Urinary bladder (tissue), 4 donors: ENCODE data around the gene AKAIN1. TPM values are rescaled to one million over a fixed set of nuclear protein-coding genes. Genes with fewer than 3 reads are reported as not detected.
A peak's percentile ranks its signal among the peaks of the same experiment; 100 is the strongest.

ENCODE experiments used
- DNase-seq: peaks from one replicate; pipeline ENCODE4 v3.0.0-alpha.2; 2015; ENCODE audit errors: extremely low spot score
- H3K27ac ChIP-seq: one replicate; pipeline ENCODE4 v1.5.1; 2013; ENCODE audit warnings: low read depth, mild to moderate bottlenecking, moderate library complexity
- H3K36me3 ChIP-seq: one replicate; pipeline ENCODE4 v1.6.1; 2013; ENCODE audit warnings: mild to moderate bottlenecking, moderate library complexity; ENCODE audit not compliant: insufficient read depth
- H3K4me1 ChIP-seq: one replicate; pipeline ENCODE4 v1.6.1; 2013; ENCODE audit warnings: mild to moderate bottlenecking, moderate library complexity; ENCODE audit not compliant: insufficient read depth
- H3K4me3 ChIP-seq: one replicate; pipeline ENCODE4 v1.5.1; 2013; ENCODE audit warnings: low read depth, low read length
- WGBS: extraction: QIAGEN DNeasy Blood & Tissue Kit; methylation state at CpG from one replicate; pipeline ENCODE4 v1.1.7; 2013; 5-methylcytosine and 5-hydroxymethylcytosine counted together
- polyA plus RNA-seq: library from polyadenylated mRNA; stranded (reverse); fragments of 200-250 nt; gene quantifications from one replicate; pipeline ENCODE4 v1.2.3, GENCODE V29; 2013
- total RNA-seq: library from RNA; depleted of rRNA; stranded (reverse); fragments of >200 nt; gene quantifications from one replicate; pipeline ENCODE4 v1.2.3, GENCODE V29; 2014
- donor health status: healthy with polysubstance abuse.
- donor health status: healthy.

AKAIN1 gene
- not detected for total RNA-seq
- 0.41 TPM for polyA plus RNA-seq

- H3K4me3 ChIP-seq, result no peak within 1 kb of the TSS
- no peaks in the 10 kb centered on the region for H3K4me1 ChIP-seq
- H3K36me3 ChIP-seq, result no peaks in the 10 kb centered on the region
- DNase-seq, result no peak
- no peak within 1 kb of the TSS for H3K27ac ChIP-seq
- 2% methylated on average over 37 of the region's 37 CpGs for WGBS
Observed at GRCh38 chr18:5197032-5197434, at the start of gene AKAIN1. Gene AKAIN1, minus strand, starts transcription at chr18:5197257. Its CDS starts 204 bp downstream, at chr18:5197053.

- H3K4me3 ChIP-seq, result no peak overlapping the region
- no peak overlapping the region for H3K27ac ChIP-seq
- H3K4me1 ChIP-seq, result no peaks in the 10 kb centered on the region
- DNase-seq, result no peak
- peaks cover 4% of the 10 kb centered on the region for H3K36me3 ChIP-seq
Observed at GRCh38 chr18:5244941-5245340, 47.9 kb upstream of the AKAIN1 start.

- 64% methylated on average over 4 of the region's 4 CpGs for WGBS
- H3K4me3 ChIP-seq, result no peak overlapping the region
- H3K4me1 ChIP-seq, result no peaks in the 10 kb centered on the region
- H3K27ac ChIP-seq, result no peak overlapping the region
- H3K36me3 ChIP-seq, result peaks cover 4% of the 10 kb centered on the region
- no peak for DNase-seq
Observed at GRCh38 chr18:5239447-5239846, 42.4 kb upstream of the AKAIN1 start.

GRCh38 chr18:5238371-5238976 lies 41.4 kb upstream of the AKAIN1 start:
- Histone ChIP-seq H3K27ac (peak overlapping the region; percentile 100), H3K36me3 (peaks cover 4% of the 10 kb centered on the region), H3K4me3 (peak overlapping the region; percentile 82), H3K4me1 (no peaks in the 10 kb centered on the region)
- no peak for DNase-seq
- WGBS, result under 1% methylated on average over 39 of the region's 39 CpGs

GRCh38 chr18:5237723-5238370 lies 40.8 kb upstream of the AKAIN1 start:
- under 1% methylated on average over 71 of the region's 71 CpGs for WGBS
- DNase-seq, result peak; percentile 71
- Histone ChIP-seq H3K36me3 (peaks cover 4% of the 10 kb centered on the region), H3K4me3 (peak overlapping the region; percentile 82), H3K4me1 (no peaks in the 10 kb centered on the region), H3K27ac (peak overlapping the region; percentile 100)

- peak; percentile 5 for DNase-seq
- Histone ChIP-seq H3K36me3 (peaks cover 4% of the 10 kb centered on the region), H3K4me1 (no peaks in the 10 kb centered on the region), H3K27ac (peak overlapping the region; percentile 100), H3K4me3 (peak overlapping the region; percentile 82)
- 2% methylated on average over 23 of the region's 23 CpGs for WGBS
Observed at GRCh38 chr18:5237083-5237722, 40.1 kb upstream of the AKAIN1 start.

- no peaks in the 10 kb centered on the region for H3K4me1 ChIP-seq
- no peak overlapping the region for H3K4me3 ChIP-seq
- H3K27ac ChIP-seq, result no peak overlapping the region
- DNase-seq, result no peak
- no peaks in the 10 kb centered on the region for H3K36me3 ChIP-seq
- WGBS, result 69% methylated on average over 3 of the region's 3 CpGs
Observed at GRCh38 chr18:5214583-5215351, 17.7 kb upstream of the AKAIN1 start.

GRCh38 chr18:5207471-5208150 lies 10.6 kb upstream of the AKAIN1 start:
- whole genome bisulfite sequencing, result 23% methylated on average over 4 of the region's 4 CpGs
- H3K27ac ChIP-seq, result no peak overlapping the region
- no peak for DNase-seq
- no peak overlapping the region for H3K4me3 ChIP-seq
- H3K4me1 ChIP-seq, result no peaks in the 10 kb centered on the region
- no peaks in the 10 kb centered on the region for H3K36me3 ChIP-seq

- no peaks in the 10 kb centered on the region for H3K4me1 ChIP-seq
- no peak overlapping the region for H3K27ac ChIP-seq
- no peaks in the 10 kb centered on the region for H3K36me3 ChIP-seq
- DNase-seq, result no peak
- no peak overlapping the region for H3K4me3 ChIP-seq
- 87% methylated on average over 3 of the region's 3 CpGs for WGBS
Observed at GRCh38 chr18:5198311-5198710, 1.3 kb upstream of the AKAIN1 start.

GRCh38 chr18:5197461-5197860 lies 404 bp upstream of the AKAIN1 start:
- H3K27ac ChIP-seq, result no peak overlapping the region
- DNase-seq, result no peak
- H3K4me1 ChIP-seq, result no peaks in the 10 kb centered on the region
- no peak overlapping the region for H3K4me3 ChIP-seq
- no peaks in the 10 kb centered on the region for H3K36me3 ChIP-seq
- 7% methylated on average over 18 of the region's 18 CpGs for WGBS

- Histone ChIP-seq H3K27ac (no peak overlapping the region), H3K36me3 (no peaks in the 10 kb centered on the region), H3K4me3 (no peak overlapping the region), H3K4me1 (no peaks in the 10 kb centered on the region)
- no peak for DNase-seq
- WGBS, result 2% methylated on average over 50 of the region's 50 CpGs
Observed at GRCh38 chr18:5196253-5197031, 615 bp downstream of the AKAIN1 start.

GRCh38 chr18:5195656-5196055 lies 1.4 kb downstream of the AKAIN1 start:
- Histone ChIP-seq H3K4me3 (no peak overlapping the region), H3K27ac (no peak overlapping the region), H3K36me3 (no peaks in the 10 kb centered on the region), H3K4me1 (no peaks in the 10 kb centered on the region)
- no peak for DNase-seq
- WGBS, result 38% methylated on average over 2 of the region's 2 CpGs

- no peaks in the 10 kb centered on the region for H3K36me3 ChIP-seq
- WGBS, result 79% methylated on average over 3 of the region's 3 CpGs
- no peak overlapping the region for H3K4me3 ChIP-seq
- DNase-seq, result no peak
- no peaks in the 10 kb centered on the region for H3K4me1 ChIP-seq
- H3K27ac ChIP-seq, result no peak overlapping the region
Observed at GRCh38 chr18:5180254-5180653, 16.8 kb downstream of the AKAIN1 start.
